ENCODE measurements around the gene CRISPLD2.

DNA sequence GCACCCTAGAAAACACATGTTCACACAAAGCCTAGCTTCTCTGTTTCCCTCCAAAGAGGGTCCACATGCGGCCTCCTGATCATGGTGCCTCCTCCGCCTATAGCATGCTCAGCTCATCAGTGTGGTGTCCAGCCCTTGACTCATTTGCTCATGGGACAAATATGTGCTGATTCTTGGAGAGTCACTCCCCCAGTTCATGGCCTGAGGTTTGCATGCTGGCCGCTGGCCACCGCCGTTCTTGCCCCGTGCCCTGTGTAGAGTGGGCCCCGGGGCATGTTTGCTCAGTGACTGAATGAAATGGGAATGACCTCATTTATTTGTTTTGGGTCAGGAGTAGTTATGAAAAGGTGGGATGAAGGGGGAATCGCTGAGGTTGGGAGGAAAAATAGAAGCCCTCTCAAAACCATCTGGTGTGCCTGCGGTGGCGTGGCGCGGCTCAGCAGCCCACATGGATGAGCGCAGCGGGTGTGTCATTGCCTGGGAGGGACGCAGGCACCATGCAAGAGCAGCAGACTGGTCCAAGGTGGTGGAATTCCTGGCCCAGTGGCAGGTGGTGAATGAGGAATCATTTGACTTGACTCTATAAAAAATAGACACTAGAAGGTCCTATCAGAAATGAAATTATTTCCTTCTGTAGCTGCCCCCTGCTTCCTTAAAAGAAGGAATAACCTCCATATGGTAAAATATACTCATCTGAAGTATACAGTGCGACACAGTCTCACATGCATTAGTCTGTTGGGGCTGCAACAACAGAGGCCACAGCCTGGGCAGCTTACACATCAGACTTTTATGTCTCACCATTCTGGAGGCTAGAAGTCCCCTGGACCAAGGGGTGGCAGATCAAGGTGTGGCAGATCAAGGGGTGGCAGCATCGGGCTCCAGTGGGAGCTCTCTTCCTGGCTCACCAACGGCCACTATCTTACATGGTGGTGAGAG, 31.7 kb downstream of the CRISPLD2 start:
- no peak for TF ChIP-seq POLR2A (IDR thresholded peaks at IDR 0.05)
- TF ChIP-seq, protein P1, sequence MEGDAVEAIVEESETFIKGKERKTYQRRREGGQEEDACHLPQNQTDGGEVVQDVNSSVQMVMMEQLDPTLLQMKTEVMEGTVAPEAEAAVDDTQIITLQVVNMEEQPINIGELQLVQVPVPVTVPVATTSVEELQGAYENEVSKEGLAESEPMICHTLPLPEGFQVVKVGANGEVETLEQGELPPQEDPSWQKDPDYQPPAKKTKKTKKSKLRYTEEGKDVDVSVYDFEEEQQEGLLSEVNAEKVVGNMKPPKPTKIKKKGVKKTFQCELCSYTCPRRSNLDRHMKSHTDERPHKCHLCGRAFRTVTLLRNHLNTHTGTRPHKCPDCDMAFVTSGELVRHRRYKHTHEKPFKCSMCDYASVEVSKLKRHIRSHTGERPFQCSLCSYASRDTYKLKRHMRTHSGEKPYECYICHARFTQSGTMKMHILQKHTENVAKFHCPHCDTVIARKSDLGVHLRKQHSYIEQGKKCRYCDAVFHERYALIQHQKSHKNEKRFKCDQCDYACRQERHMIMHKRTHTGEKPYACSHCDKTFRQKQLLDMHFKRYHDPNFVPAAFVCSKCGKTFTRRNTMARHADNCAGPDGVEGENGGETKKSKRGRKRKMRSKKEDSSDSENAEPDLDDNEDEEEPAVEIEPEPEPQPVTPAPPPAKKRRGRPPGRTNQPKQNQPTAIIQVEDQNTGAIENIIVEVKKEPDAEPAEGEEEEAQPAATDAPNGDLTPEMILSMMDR (IDR thresholded peaks at IDR 0.05), result no peak

All from Peyer's patch (tissue), 4 donors.